ENCODE results near the gene PIGP. TPM values are rescaled to one million over a fixed set of nuclear protein-coding genes. Genes with fewer than 3 reads are reported as not detected.

The PIGP gene
- total RNA-seq, 1 donor from 2014 or later: 21.2 TPM

DNA sequence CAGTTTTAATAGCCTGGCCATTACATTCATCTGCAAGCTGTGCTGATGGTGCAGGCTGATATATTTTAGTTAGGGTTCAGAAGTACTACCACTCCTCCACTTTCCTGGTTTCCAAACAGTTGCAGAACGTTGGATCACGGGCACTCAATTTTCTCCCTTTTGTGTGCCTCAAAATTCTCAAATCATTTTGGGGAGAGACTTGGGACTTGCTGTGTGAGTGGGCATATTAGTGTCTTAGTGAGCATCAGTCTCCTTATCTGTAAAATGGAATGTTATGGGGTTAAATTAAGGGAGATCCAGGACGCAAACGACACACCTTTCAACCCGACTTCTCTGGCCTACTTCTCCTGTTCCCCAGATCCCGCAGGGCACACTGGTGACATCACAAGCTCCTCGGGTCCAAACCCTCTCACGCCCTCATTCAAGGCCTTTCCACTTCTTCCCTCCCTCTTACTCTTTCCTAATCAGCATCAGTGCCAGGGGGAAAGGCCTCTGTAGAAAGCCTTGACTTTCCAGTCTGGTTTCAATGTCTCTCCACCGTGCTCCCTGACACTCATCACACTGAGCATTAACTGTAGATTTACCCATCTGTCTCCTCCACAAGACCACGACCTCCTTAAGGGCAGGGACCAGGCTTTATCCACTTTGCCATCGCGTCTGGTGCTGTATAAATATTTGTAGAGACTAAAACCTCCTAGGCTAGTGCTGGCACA lies 1.2 kb downstream of the PIGP start:
- H3K4me3 ChIP-seq (ENCODE audit: insufficient read depth, low read depth, low read length): peak overlapping the region; percentile 79

DNA sequence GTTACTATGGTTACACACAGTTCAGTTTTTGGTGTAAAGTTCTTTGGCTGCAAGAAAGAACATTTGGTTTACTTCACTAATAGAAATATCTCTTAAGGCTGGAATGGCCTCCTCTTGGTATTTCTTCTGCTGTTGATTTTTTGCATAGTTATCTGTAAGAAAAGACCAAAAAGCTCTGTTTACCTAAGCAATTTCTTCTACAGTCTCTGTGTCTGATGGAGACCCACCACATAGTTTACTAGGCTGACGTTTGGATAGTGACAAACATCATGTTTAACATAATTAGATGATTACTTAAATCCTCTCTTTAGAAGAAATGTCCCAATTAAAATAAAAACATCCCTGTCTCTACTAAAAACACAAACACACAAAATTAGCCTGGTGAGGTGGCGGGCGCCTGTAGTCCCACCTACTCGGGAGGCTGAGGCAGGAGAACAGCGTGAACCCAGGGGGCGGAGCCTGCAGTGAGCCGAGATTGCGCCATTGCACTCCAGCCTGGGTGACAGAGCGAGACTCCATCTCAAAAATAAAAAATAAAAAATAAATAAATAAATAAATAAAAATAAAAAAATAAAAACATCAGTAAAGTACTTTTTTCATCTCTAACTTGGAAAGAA lies 7.2 kb downstream of the PIGP start:
- no peak for DNase-seq (ENCODE audit: low read depth)
- TF ChIP-seq, protein P1, sequence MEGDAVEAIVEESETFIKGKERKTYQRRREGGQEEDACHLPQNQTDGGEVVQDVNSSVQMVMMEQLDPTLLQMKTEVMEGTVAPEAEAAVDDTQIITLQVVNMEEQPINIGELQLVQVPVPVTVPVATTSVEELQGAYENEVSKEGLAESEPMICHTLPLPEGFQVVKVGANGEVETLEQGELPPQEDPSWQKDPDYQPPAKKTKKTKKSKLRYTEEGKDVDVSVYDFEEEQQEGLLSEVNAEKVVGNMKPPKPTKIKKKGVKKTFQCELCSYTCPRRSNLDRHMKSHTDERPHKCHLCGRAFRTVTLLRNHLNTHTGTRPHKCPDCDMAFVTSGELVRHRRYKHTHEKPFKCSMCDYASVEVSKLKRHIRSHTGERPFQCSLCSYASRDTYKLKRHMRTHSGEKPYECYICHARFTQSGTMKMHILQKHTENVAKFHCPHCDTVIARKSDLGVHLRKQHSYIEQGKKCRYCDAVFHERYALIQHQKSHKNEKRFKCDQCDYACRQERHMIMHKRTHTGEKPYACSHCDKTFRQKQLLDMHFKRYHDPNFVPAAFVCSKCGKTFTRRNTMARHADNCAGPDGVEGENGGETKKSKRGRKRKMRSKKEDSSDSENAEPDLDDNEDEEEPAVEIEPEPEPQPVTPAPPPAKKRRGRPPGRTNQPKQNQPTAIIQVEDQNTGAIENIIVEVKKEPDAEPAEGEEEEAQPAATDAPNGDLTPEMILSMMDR (IDR thresholded peaks at IDR 0.05; ENCODE audit: insufficient read depth, low read depth, low read length): no peak
- no peak for TF ChIP-seq EZH2 (IDR thresholded peaks at IDR 0.05; ENCODE audit: insufficient read depth, low read length)
- Mint-ChIP-seq H3K9me3 (ENCODE audit: unreplicated experiment) (peaks cover 2% of the 10 kb centered on the region), H3K27me3 (ENCODE audit: low read depth, unreplicated experiment) (no peaks in the 10 kb centered on the region), H3K36me3 (ENCODE audit: low read depth, unreplicated experiment) (peaks cover 5% of the 10 kb centered on the region), H3K4me1 (ENCODE audit: low read depth, unreplicated experiment) (peaks cover 23% of the 10 kb centered on the region), H3K4me3 (ENCODE audit: unreplicated experiment) (no peak overlapping the region), H3K27ac (ENCODE audit: unreplicated experiment) (no peak overlapping the region)
- H2AFZ ChIP-seq (ENCODE audit: low read depth, low read length): no peak overlapping the region
- H3K36me3 ChIP-seq (ENCODE audit: insufficient read depth, low read length): no peaks in the 10 kb centered on the region
- H3K4me1 ChIP-seq (ENCODE audit: insufficient read depth, low read length): peaks cover 13% of the 10 kb centered on the region
- no peak overlapping the region for H3K4me3 ChIP-seq (ENCODE audit: insufficient read depth, low read depth, low read length)
- H3K27me3 ChIP-seq (ENCODE audit: insufficient read depth, low read length): no peaks in the 10 kb centered on the region
- H3K9me3 ChIP-seq (ENCODE audit: insufficient read depth, low read depth, low read length): no peaks in the 10 kb centered on the region
- H3K79me2 ChIP-seq (ENCODE audit: insufficient read depth, low read length): no peaks in the 10 kb centered on the region
- FAIRE-seq: no peak
- no peak overlapping the region for H3K27ac ChIP-seq (ENCODE audit: low read depth, low read length)
- H3K4me2 ChIP-seq (ENCODE audit: low read length): no peak overlapping the region
- no peaks in the 10 kb centered on the region for H4K20me1 ChIP-seq (ENCODE audit: insufficient read depth, low read length)
- H3K9ac ChIP-seq (ENCODE audit: low read length): no peak overlapping the region

More for the DNA sequence above, 1.2 kb downstream of the PIGP start:
- Histone ChIP-seq H3K9ac (ENCODE audit: low read length) (peak overlapping the region; percentile 96), H4K20me1 (ENCODE audit: insufficient read depth, low read length) (peaks cover 31% of the 10 kb centered on the region), H3K79me2 (ENCODE audit: insufficient read depth, low read length) (peaks cover 52% of the 10 kb centered on the region), H3K27me3 (ENCODE audit: insufficient read depth, low read length) (no peaks in the 10 kb centered on the region), H2AFZ (ENCODE audit: low read depth, low read length) (peak overlapping the region; percentile 80), H3K9me3 (ENCODE audit: insufficient read depth, low read depth, low read length) (no peaks in the 10 kb centered on the region), H3K4me1 (ENCODE audit: insufficient read depth, low read length) (peaks cover 14% of the 10 kb centered on the region), H3K36me3 (ENCODE audit: insufficient read depth, low read length) (no peaks in the 10 kb centered on the region), H3K27ac (ENCODE audit: low read depth, low read length) (peak overlapping the region; percentile 96), H3K4me2 (ENCODE audit: low read length) (peak overlapping the region; percentile 95)
- no peaks in the 10 kb centered on the region for H3K27me3 Mint-ChIP-seq (ENCODE audit: low read depth, unreplicated experiment)
- peak overlapping the region; percentile 89 for H3K4me3 Mint-ChIP-seq (ENCODE audit: unreplicated experiment)
- TF ChIP-seq, protein P1 (IDR thresholded peaks at IDR 0.05; ENCODE audit: insufficient read depth, low read depth, low read length): no peak
- no peaks in the 10 kb centered on the region for H3K9me3 Mint-ChIP-seq (ENCODE audit: unreplicated experiment)
- peak; percentile 70 for DNase-seq (ENCODE audit: low read depth)
- peak overlapping the region; percentile 94 for H3K27ac Mint-ChIP-seq (ENCODE audit: unreplicated experiment)
- peaks cover 11% of the 10 kb centered on the region for H3K36me3 Mint-ChIP-seq (ENCODE audit: low read depth, unreplicated experiment)
- peaks cover 15% of the 10 kb centered on the region for H3K4me1 Mint-ChIP-seq (ENCODE audit: low read depth, unreplicated experiment)
- no peak for FAIRE-seq

DNA sequence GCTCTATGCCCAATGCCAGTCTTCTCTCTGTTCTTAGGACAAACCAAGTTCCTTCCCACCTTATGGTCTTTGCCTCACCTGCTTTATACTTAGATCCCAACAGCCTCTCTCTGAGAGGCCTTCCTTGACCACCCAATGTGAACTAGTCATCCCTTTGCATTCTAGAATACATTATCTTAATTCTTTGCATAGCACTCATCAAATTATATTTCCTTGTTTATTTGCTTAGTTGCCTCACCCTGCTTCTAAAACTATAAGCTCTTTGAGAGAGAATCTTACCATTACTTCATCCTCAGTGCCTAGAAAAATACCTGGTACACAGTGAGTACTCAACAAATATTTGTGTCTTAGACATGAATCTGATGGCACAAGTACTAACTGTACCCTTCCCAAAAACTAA lies 8.0 kb downstream of the PIGP start:
- FAIRE-seq: no peak
- H3K9me3 ChIP-seq (ENCODE audit: insufficient read depth, low read depth, low read length): no peaks in the 10 kb centered on the region
- peaks cover 2% of the 10 kb centered on the region for H3K9me3 Mint-ChIP-seq (ENCODE audit: unreplicated experiment)
- H3K27ac Mint-ChIP-seq (ENCODE audit: unreplicated experiment): peak overlapping the region; percentile 87
- no peak overlapping the region for H3K9ac ChIP-seq (ENCODE audit: low read length)
- no peaks in the 10 kb centered on the region for H3K79me2 ChIP-seq (ENCODE audit: insufficient read depth, low read length)
- no peaks in the 10 kb centered on the region for H3K27me3 ChIP-seq (ENCODE audit: insufficient read depth, low read length)
- peaks cover 5% of the 10 kb centered on the region for H3K36me3 Mint-ChIP-seq (ENCODE audit: low read depth, unreplicated experiment)
- peaks cover 29% of the 10 kb centered on the region for H3K4me1 Mint-ChIP-seq (ENCODE audit: low read depth, unreplicated experiment)
- no peaks in the 10 kb centered on the region for H4K20me1 ChIP-seq (ENCODE audit: insufficient read depth, low read length)
- no peak overlapping the region for H2AFZ ChIP-seq (ENCODE audit: low read depth, low read length)
- TF ChIP-seq, protein P1 (IDR thresholded peaks at IDR 0.05; ENCODE audit: insufficient read depth, low read depth, low read length): no peak
- TF ChIP-seq EZH2 (IDR thresholded peaks at IDR 0.05; ENCODE audit: insufficient read depth, low read length): no peak
- peak overlapping the region; percentile 35 for H3K4me3 Mint-ChIP-seq (ENCODE audit: unreplicated experiment)
- no peak overlapping the region for H3K4me2 ChIP-seq (ENCODE audit: low read length)
- no peak for DNase-seq (ENCODE audit: low read depth)
- H3K27ac ChIP-seq (ENCODE audit: low read depth, low read length): no peak overlapping the region
- H3K4me1 ChIP-seq (ENCODE audit: insufficient read depth, low read length): peaks cover 20% of the 10 kb centered on the region
- no peak overlapping the region for H3K4me3 ChIP-seq (ENCODE audit: insufficient read depth, low read depth, low read length)
- H3K36me3 ChIP-seq (ENCODE audit: insufficient read depth, low read length): no peaks in the 10 kb centered on the region
- H3K27me3 Mint-ChIP-seq (ENCODE audit: low read depth, unreplicated experiment): no peaks in the 10 kb centered on the region
